ENCODE measurements around the gene WBP1. TPM values are rescaled to one million over a fixed set of nuclear protein-coding genes. Genes with fewer than 3 reads are reported as not detected.
A peak's percentile ranks its signal among the peaks of the same experiment; 100 is the strongest.

Gene WBP1
- total and polyA plus RNA-seq, 10 of the 15 experiments (the other 5 are each of a cell fraction or from before 2014, with no cell fraction given): 4.2 to 76.8 (median 43.8) TPM

DNA sequence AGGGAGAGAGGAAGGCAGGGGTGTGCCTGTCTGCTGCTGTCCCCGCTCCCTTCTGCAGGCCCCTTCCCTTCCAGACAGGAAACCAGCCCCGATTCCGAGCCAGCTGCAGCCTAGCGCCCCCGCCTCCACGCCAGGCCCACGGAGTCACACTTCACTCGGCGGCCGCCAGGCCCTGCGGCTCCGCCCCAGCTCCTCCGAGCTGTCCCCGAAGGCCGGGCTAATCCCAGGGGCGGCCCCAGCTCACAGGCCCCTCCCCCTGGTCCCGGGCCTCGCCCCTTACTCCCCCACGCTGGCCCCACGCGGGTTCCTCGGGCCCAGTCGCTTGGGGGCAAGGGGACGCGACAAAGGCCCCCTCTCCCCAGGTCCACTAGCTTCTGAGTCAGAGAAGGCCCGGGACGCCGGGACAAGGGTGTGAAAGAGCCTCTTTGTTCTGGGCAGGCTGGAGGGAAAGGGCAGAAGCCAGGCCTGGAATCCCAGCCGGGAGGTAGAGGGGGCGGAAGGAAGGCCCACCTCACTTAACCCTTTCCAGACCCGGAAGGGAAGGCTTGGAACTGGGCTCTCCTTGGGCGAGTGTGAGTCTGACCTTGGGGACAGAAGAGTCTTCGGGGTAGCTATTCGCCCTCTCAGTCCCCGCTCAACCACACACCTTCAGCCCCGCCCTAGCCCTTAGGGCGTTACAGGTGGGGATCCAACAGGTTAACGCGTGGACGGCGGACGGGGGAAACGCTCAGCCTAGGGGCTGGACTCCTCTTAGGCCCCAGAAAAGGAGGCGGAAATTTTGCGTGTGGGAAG, 17.7 kb upstream of the WBP1 start (continued):
- TF ChIP-seq, protein P1, sequence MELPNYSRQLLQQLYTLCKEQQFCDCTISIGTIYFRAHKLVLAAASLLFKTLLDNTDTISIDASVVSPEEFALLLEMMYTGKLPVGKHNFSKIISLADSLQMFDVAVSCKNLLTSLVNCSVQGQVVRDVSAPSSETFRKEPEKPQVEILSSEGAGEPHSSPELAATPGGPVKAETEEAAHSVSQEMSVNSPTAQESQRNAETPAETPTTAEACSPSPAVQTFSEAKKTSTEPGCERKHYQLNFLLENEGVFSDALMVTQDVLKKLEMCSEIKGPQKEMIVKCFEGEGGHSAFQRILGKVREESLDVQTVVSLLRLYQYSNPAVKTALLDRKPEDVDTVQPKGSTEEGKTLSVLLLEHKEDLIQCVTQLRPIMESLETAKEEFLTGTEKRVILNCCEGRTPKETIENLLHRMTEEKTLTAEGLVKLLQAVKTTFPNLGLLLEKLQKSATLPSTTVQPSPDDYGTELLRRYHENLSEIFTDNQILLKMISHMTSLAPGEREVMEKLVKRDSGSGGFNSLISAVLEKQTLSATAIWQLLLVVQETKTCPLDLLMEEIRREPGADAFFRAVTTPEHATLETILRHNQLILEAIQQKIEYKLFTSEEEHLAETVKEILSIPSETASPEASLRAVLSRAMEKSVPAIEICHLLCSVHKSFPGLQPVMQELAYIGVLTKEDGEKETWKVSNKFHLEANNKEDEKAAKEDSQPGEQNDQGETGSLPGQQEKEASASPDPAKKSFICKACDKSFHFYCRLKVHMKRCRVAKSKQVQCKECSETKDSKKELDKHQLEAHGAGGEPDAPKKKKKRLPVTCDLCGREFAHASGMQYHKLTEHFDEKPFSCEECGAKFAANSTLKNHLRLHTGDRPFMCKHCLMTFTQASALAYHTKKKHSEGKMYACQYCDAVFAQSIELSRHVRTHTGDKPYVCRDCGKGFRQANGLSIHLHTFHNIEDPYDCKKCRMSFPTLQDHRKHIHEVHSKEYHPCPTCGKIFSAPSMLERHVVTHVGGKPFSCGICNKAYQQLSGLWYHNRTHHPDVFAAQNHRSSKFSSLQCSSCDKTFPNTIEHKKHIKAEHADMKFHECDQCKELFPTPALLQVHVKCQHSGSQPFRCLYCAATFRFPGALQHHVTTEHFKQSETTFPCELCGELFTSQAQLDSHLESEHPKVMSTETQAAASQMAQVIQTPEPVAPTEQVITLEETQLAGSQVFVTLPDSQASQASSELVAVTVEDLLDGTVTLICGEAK (IDR thresholded peaks at IDR 0.05; ENCODE audit: borderline replicate concordance): no peak
- peak; percentile 57; the same call in 1 of the 2 replicates for TF ChIP-seq DPF2 (IDR thresholded peaks at IDR 0.05)
- TF ChIP-seq BCLAF1 (IDR thresholded peaks at IDR 0.05): no peak
- TF ChIP-seq KAT2A (conservative IDR thresholded peaks at IDR 0.05; ENCODE audit: control insufficient read depth, low read depth, low read length): no peak
- TF ChIP-seq SUPT20H (IDR thresholded peaks at IDR 0.05; ENCODE audit: borderline replicate concordance, control insufficient read depth, low read depth, low read length): no peak
- no peak for TF ChIP-seq WRNIP1 (IDR thresholded peaks at IDR 0.05; ENCODE audit: borderline replicate concordance, low read depth, low read length)
- TF ChIP-seq PKNOX1 (IDR thresholded peaks at IDR 0.05): no peak
- no peak for TF ChIP-seq TBL1XR1 (IDR thresholded peaks at IDR 0.05; ENCODE audit: low read depth, low read length)
- TF ChIP-seq, protein P2, sequence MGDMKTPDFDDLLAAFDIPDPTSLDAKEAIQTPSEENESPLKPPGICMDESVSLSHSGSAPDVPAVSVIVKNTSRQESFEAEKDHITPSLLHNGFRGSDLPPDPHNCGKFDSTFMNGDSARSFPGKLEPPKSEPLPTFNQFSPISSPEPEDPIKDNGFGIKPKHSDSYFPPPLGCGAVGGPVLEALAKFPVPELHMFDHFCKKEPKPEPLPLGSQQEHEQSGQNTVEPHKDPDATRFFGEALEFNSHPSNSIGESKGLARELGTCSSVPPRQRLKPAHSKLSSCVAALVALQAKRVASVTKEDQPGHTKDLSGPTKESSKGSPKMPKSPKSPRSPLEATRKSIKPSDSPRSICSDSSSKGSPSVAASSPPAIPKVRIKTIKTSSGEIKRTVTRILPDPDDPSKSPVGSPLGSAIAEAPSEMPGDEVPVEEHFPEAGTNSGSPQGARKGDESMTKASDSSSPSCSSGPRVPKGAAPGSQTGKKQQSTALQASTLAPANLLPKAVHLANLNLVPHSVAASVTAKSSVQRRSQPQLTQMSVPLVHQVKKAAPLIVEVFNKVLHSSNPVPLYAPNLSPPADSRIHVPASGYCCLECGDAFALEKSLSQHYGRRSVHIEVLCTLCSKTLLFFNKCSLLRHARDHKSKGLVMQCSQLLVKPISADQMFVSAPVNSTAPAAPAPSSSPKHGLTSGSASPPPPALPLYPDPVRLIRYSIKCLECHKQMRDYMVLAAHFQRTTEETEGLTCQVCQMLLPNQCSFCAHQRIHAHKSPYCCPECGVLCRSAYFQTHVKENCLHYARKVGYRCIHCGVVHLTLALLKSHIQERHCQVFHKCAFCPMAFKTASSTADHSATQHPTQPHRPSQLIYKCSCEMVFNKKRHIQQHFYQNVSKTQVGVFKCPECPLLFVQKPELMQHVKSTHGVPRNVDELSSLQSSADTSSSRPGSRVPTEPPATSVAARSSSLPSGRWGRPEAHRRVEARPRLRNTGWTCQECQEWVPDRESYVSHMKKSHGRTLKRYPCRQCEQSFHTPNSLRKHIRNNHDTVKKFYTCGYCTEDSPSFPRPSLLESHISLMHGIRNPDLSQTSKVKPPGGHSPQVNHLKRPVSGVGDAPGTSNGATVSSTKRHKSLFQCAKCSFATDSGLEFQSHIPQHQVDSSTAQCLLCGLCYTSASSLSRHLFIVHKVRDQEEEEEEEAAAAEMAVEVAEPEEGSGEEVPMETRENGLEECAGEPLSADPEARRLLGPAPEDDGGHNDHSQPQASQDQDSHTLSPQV (IDR thresholded peaks at IDR 0.05): no peak
- TF ChIP-seq JUNB (IDR thresholded peaks at IDR 0.05): no peak
- TF ChIP-seq SMAD1 (IDR thresholded peaks at IDR 0.05; ENCODE audit: low read depth, partially characterized antibody): no peak
- no peak for TF ChIP-seq REST (IDR thresholded peaks at IDR 0.05; ENCODE audit: low read depth, low read length)
